HEK293T (cell line): Measurements from ENCODE around the gene OR51V1.

Experiments used
- CTCF ChIA-PET: fragments of 350-600 bp; formaldehyde crosslinking; extraction: SDS; loops from one replicate; lab custom pipeline; 2021; ENCODE audit warnings: antibody characterized with exemption, inconsistent platforms; lab: Yijun Ruan, JAX
- POLR2A ChIA-PET: fragments of 350-600 bp; formaldehyde crosslinking; extraction: SDS; loops from one replicate; lab custom pipeline; 2020; ENCODE audit warnings: antibody characterized with exemption, inconsistent platforms; lab: Yijun Ruan, JAX
- DNase-seq: peaks from one replicate; pipeline ENCODE4 v3.0.0; 2012; ENCODE audit warnings: mixed read lengths; ENCODE audit errors: extremely low spot score
- ARNT ChIP-seq: fragments of 450-650 bp; IDR thresholded peaks from 2 replicates; pipeline ENCODE4 v1.6.1; 2017; ENCODE audit warnings: mild to moderate bottlenecking
- BHLHE40 ChIP-seq: fragments of 450-650 bp; IDR thresholded peaks from 2 replicates; pipeline ENCODE4 v1.6.1; 2016; ENCODE audit warnings: mild to moderate bottlenecking, moderate library complexity, borderline replicate concordance
- CTBP1 ChIP-seq: fragments of 450-650 bp; IDR thresholded peaks from 2 replicates; pipeline ENCODE4 v1.6.1; 2016; ENCODE audit warnings: borderline replicate concordance
- ELF4 ChIP-seq: fragments of 450-650 bp; IDR thresholded peaks from 2 replicates; pipeline ENCODE4 v1.6.1; 2017; ENCODE audit warnings: antibody characterized with exemption
- FOXA1 ChIP-seq: fragments of 450-650 bp; IDR thresholded peaks from 2 replicates; pipeline ENCODE4 v1.6.1; 2016; ENCODE audit warnings: mild to moderate bottlenecking
- FOXK2 ChIP-seq: fragments of 450-650 bp; IDR thresholded peaks from 2 replicates; pipeline ENCODE4 v1.6.1; 2016; ENCODE audit warnings: mild to moderate bottlenecking
- FOXM1 ChIP-seq: fragments of 450-650 bp; IDR thresholded peaks from 2 replicates; pipeline ENCODE4 v1.6.1; 2017; ENCODE audit warnings: mild to moderate bottlenecking, borderline replicate concordance
- HDGF ChIP-seq: fragments of 450-650 bp; IDR thresholded peaks from 2 replicates; pipeline ENCODE4 v1.6.1; 2017; ENCODE audit warnings: antibody characterized with exemption, borderline replicate concordance
- L3MBTL2 ChIP-seq: fragments of 450-650 bp; conservative IDR thresholded peaks from 2 replicates; pipeline ENCODE4 v1.6.1; 2016; ENCODE audit warnings: mild to moderate bottlenecking
- LEF1 ChIP-seq: fragments of 450-650 bp; IDR thresholded peaks from 2 replicates; pipeline ENCODE4 v1.6.1; 2017; ENCODE audit warnings: mild to moderate bottlenecking, borderline replicate concordance
- NFRKB ChIP-seq: fragments of 450-650 bp; IDR thresholded peaks from 2 replicates; pipeline ENCODE4 v1.6.1; 2016; ENCODE audit warnings: mild to moderate bottlenecking, moderate library complexity
- SP1 ChIP-seq: fragments of 450-650 bp; IDR thresholded peaks from 2 replicates; pipeline ENCODE4 v1.6.1; 2017
- SUZ12 ChIP-seq: fragments of 450-650 bp; IDR thresholded peaks from 2 replicates; pipeline ENCODE4 v1.6.1; 2016; ENCODE audit warnings: mild to moderate bottlenecking
- TARDBP ChIP-seq: fragments of 450-650 bp; IDR thresholded peaks from 2 replicates; pipeline ENCODE4 v1.6.1; 2016
- ZNF384 ChIP-seq: fragments of 450-650 bp; IDR thresholded peaks from 2 replicates; pipeline ENCODE4 v1.6.1; 2016
- TF ChIP-seq, protein P1 (sequence below): fragments of 450-650 bp; IDR thresholded peaks from 2 replicates; pipeline ENCODE4 v1.6.1; 2016

Gene OR51V1

DNA sequence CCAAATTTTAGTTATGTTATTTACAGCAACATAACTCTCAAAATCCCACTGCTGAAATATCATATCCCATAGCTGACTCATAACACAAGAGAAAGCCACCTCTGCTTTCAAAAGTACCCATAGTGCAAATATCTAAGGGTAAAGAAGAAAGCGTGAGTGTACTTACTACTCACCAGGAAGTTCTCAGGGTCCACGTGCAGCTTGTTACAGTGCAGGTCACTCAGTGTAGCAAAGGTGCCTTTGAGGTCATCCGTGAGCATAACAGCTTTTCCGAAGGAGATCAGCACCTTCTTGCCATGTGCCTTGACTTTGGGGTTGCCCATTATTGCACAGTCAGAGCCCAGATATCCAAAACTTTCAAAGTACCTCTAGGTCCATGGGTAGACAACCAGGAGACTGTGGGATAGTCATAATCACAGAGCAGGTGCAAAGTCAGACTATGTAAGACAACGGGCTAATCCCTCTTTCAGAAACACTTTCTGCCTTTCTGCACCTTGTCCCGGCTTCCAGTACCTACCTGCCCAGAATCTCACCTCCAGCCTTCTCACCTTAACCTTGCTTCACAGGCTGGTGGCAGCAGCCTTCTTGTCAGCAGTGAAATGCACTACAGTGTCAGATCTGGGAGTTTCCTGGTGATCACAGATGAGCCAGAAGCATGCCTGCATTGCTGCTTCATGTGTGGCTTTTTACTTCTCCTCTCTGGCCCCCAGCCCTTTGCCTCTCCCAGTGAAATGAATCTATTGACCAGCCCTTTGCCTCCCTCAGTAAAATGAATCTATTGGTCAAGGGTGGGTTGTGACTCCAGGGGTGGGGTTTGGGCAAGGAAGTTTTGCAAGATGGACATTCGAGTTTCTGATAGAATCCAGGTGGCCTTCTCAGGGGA, 42.7 kb upstream of the OR51V1 start:
- ChIA-PET CTCF (no interaction called here), POLR2A (no interaction called here)
- TF ChIP-seq SP1 (no peak), FOXM1 (no peak), ELF4 (no peak), CTBP1 (no peak), SUZ12 (no peak), L3MBTL2 (no peak), BHLHE40 (no peak), FOXK2 (no peak), LEF1 (no peak), HDGF (no peak), FOXA1 (no peak), ZNF384 (no peak), NFRKB (no peak), TARDBP (no peak)
- TF ChIP-seq, protein P1, sequence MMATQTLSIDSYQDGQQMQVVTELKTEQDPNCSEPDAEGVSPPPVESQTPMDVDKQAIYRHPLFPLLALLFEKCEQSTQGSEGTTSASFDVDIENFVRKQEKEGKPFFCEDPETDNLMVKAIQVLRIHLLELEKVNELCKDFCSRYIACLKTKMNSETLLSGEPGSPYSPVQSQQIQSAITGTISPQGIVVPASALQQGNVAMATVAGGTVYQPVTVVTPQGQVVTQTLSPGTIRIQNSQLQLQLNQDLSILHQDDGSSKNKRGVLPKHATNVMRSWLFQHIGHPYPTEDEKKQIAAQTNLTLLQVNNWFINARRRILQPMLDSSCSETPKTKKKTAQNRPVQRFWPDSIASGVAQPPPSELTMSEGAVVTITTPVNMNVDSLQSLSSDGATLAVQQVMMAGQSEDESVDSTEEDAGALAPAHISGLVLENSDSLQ = no peak
- DNase-seq = no peak

DNA sequence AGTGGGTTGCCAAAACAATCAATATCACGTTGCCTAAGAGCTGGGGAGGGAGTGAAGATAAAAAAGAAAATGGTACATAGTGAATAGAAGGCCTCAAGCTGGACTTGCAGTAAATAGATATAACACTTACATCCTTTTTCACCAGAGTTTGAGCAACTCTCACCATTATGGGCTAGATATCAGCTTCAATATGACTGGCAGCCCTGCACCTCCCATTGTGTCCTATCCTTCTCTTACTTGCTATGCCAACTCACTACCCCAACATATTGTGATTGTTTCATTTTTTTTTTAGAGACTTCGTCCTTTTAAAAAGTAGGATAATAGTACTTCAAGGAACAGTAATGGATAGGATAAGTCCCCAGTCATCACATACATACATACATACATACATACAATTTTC, 41.7 kb upstream of the OR51V1 start:
- POLR2A ChIA-PET = no interaction called here
- no peak for DNase-seq
- CTCF ChIA-PET = no interaction called here
- TF ChIP-seq HDGF (no peak), NFRKB (no peak)

DNA sequence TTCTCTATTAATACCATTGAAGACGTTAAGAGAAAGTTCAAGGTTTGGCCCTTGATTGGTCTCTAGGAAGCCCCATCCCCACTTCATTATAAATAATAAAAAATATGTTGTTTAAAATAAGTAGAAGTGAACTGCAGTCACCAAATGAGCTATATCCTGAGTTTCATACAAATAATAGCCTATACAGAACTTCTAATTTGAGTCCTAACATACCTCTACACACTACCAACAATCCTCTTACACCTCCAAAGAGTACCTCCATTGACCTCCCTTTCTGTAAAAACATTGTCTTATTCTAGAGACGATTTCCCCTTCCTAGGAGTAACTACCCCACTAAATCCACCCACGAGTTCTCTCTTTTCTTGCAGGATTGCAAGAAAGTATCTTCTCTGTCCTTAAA, 41.0 kb upstream of the OR51V1 start:
- CTCF ChIA-PET = no interaction called here
- TF ChIP-seq ARNT = no peak
- no peak for TF ChIP-seq SP1
- TF ChIP-seq NFRKB = no peak
- TF ChIP-seq, protein P1 = no peak
- no peak for TF ChIP-seq SUZ12
- no peak for TF ChIP-seq HDGF
- no peak for TF ChIP-seq ZNF384
- no peak for TF ChIP-seq FOXM1
- no peak for TF ChIP-seq BHLHE40
- no peak for TF ChIP-seq ELF4
- no peak for TF ChIP-seq FOXA1
- TF ChIP-seq LEF1 = no peak
- POLR2A ChIA-PET = no interaction called here
- no peak for DNase-seq

DNA sequence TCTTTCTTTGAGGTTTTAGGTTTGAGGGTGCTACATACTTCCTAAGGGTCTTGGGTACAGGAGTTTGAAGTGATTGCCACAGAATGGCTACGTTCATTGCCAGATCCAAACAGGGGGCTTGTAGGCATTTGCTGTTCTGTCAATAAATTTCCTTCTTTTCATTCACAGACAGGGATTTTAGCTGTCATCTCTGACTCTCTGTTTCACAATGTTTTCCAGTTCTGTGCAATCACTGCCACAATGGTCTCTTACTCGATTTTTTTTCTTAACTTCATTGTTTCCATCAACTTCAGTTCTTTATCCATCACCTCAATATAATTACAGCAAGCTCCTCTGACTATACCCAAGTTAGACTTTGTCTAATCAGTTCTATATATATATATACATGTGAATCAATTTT, 40.0 kb upstream of the OR51V1 start:
- TF ChIP-seq SP1 = no peak
- TF ChIP-seq CTBP1 = no peak
- TF ChIP-seq ELF4 = no peak
- no peak for TF ChIP-seq HDGF
- POLR2A ChIA-PET = no interaction called here
- CTCF ChIA-PET = no interaction called here
- no peak for DNase-seq

DNA sequence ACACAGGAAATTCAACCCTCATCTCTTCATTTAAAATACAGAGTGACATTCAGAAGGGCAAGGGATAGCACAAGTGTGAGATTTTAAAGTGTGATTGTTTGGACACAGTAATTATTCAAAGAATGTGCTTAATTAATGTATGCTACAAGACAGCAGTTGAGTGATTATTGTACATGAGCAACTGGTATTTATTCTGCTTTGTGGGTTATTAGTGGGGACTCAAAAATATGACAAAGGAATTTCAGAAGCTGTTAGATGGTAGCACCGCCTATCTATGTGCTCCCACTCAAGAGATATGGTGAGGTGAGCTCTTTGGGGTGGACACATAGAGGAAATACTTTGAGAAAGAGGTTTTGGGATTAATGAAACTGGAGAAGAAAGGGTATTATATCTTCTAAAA, 39.6 kb upstream of the OR51V1 start:
- POLR2A ChIA-PET = no interaction called here
- DNase-seq = no peak
- CTCF ChIA-PET = no interaction called here
- TF ChIP-seq NFRKB (no peak), ARNT (no peak), SP1 (no peak), BHLHE40 (no peak), LEF1 (no peak), ZNF384 (no peak), FOXM1 (no peak), HDGF (no peak), FOXA1 (no peak), FOXK2 (no peak)

DNA sequence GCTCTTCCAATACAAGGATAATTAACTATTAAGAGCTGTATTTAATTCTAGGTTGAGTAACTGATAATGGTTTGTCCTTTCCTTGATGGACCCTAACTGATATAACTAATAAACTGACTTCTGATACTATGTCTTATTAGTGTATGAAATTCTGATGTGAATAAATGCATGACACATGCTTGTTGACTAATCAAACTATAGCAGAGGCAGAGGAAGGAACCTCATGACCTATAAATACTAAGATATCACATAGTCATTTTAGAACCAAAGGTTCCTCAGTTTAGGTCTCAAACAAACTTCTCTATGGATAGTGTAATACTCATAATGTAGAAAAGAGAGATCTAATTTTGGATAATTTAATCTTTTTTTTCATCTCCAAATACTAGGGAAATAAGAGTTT, 38.6 kb upstream of the OR51V1 start:
- CTCF ChIA-PET = no interaction called here
- TF ChIP-seq NFRKB (no peak), HDGF (no peak), CTBP1 (no peak), TARDBP (no peak), SUZ12 (no peak), FOXK2 (no peak), ZNF384 (no peak), FOXM1 (no peak), SP1 (no peak), ELF4 (no peak), BHLHE40 (no peak), LEF1 (no peak), ARNT (no peak)
- TF ChIP-seq, protein P1 = no peak
- DNase-seq = no peak
- POLR2A ChIA-PET = no interaction called here
